Measurements from ENCODE around the gene PRKCA. TPM values are rescaled to one million over a fixed set of nuclear protein-coding genes. Genes with fewer than 3 reads are reported as not detected.

The PRKCA gene
- total and polyA plus RNA-seq, 9 donors = 9.1 to 67.6 (median 37.2) TPM

- Histone ChIP-seq H3K27ac (no peak overlapping the region), H3K4me3 (no peak overlapping the region), H3K36me3 (no peaks in the 10 kb centered on the region), H3K9me3 (no peaks in the 10 kb centered on the region), H3K4me1 (ENCODE audit: insufficient read depth) (peaks cover 3% of the 10 kb centered on the region), H3K27me3 (no peaks in the 10 kb centered on the region)
- 79 to 87% (median 81%) methylated on average over 4 of the region's 4 CpGs for WGBS, 3 donors
- intact Hi-C loops (cut with DNase I) = no loop called here
- TF ChIP-seq POLR2A (IDR thresholded peaks at IDR 0.05) = no peak
- TF ChIP-seq, protein P1, sequence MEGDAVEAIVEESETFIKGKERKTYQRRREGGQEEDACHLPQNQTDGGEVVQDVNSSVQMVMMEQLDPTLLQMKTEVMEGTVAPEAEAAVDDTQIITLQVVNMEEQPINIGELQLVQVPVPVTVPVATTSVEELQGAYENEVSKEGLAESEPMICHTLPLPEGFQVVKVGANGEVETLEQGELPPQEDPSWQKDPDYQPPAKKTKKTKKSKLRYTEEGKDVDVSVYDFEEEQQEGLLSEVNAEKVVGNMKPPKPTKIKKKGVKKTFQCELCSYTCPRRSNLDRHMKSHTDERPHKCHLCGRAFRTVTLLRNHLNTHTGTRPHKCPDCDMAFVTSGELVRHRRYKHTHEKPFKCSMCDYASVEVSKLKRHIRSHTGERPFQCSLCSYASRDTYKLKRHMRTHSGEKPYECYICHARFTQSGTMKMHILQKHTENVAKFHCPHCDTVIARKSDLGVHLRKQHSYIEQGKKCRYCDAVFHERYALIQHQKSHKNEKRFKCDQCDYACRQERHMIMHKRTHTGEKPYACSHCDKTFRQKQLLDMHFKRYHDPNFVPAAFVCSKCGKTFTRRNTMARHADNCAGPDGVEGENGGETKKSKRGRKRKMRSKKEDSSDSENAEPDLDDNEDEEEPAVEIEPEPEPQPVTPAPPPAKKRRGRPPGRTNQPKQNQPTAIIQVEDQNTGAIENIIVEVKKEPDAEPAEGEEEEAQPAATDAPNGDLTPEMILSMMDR (IDR thresholded peaks at IDR 0.05) = no peak
- no peak for TF ChIP-seq EP300 (IDR thresholded peaks at IDR 0.05)
- no peak for DNase-seq
Observed at GRCh38 chr17:66655861-66656260, 353.4 kb downstream of the PRKCA start.

GRCh38 chr17:66661411-66662256 is 359.2 kb downstream of the PRKCA start:
- TF ChIP-seq POLR2A (IDR thresholded peaks at IDR 0.05) (no peak), EP300 (IDR thresholded peaks at IDR 0.05) (no peak)
- TF ChIP-seq, protein P1 (IDR thresholded peaks at IDR 0.05) = no peak

DNA sequence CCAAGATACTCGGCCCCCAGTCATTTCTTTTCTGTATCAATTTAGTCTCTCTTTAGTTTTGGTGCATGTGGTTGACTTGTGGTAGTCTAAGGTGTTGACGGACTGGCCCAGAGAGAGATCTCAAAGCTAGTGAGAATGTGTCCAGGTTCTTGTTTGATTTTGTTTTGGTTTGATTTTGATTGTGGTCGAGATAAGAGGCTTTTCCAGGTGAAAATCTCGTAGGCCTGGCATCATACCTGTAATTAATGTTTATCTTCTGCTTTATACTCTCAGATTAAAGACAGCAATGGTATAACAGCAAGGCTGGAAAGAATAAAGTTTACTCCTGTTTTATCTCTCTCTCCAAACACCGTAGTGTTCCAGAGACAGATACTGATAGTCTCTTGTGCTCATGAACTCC is 360.1 kb downstream of the PRKCA start:
- no peak overlapping the region for H3K27ac ChIP-seq
- DNase-seq = no peak
- no peaks in the 10 kb centered on the region for H3K27me3 ChIP-seq
- H3K4me1 ChIP-seq (ENCODE audit: insufficient read depth) = no peaks in the 10 kb centered on the region
- no peaks in the 10 kb centered on the region for H3K9me3 ChIP-seq
- no peak overlapping the region for H3K4me3 ChIP-seq
- no peaks in the 10 kb centered on the region for H3K36me3 ChIP-seq
- intact Hi-C loops (cut with DNase I) = loop anchor here in 1 of 4 donors (10.0 kb wide), 1 partner anchor 388 kb away; no protein-coding TSS in a partner anchor
- TF ChIP-seq POLR2A (IDR thresholded peaks at IDR 0.05) (no peak), EP300 (IDR thresholded peaks at IDR 0.05) (no peak)
- TF ChIP-seq, protein P1 (IDR thresholded peaks at IDR 0.05) = no peak
- WGBS, 3 donors = 77 to 86% (median 79%) methylated on average over 5 of the region's 5 CpGs

More at GRCh38 chr17:66661411-66662256, 359.2 kb downstream of the PRKCA start:
- H3K36me3 ChIP-seq = no peaks in the 10 kb centered on the region
- H3K27me3 ChIP-seq = no peaks in the 10 kb centered on the region
- 84 to 91% (median 90%) methylated on average over 13 of the region's 13 CpGs for WGBS, 3 donors
- no peaks in the 10 kb centered on the region for H3K4me1 ChIP-seq (ENCODE audit: insufficient read depth)
- no peak overlapping the region for H3K27ac ChIP-seq
- intact Hi-C loops (cut with DNase I) = loop anchor here in 1 of 4 donors (10.0 kb wide), 1 partner anchor 387 kb away; no protein-coding TSS in a partner anchor
- no peak for DNase-seq
- H3K9me3 ChIP-seq = no peaks in the 10 kb centered on the region
- H3K4me3 ChIP-seq = no peak overlapping the region

DNA sequence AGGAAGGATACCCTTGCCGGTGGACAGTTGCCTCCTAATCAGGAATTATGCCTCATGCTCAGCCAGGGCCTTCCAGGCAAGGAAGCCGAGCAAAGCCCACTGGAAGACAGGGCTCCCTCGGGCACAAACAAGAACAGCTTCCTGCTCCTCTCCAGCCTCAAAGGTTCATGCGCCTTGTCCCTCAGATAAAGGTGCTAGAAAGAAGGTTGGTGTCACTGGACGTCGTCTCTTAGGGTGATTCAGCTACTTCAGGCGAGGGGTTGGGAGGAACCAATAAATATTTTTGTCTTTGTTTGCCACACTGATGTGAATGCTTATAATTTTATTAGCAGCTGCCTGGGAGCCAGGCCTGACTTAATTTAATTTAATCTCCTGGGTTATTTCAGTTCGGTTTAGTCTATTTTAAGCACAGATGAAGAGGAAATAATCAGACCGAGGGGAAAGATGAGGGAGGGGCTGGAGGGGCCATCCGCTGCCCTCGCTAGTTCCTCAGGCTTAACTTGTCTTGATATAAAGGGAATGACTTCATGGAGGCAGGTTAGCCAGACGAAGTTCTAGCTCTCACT is 360.7 kb downstream of the PRKCA start:
- WGBS, 3 donors = 69 to 75% (median 72%) methylated on average over 12 of the region's 12 CpGs
- H3K9me3 ChIP-seq = no peaks in the 10 kb centered on the region
- TF ChIP-seq, protein P1 (IDR thresholded peaks at IDR 0.05) = no peak
- TF ChIP-seq EP300 (IDR thresholded peaks at IDR 0.05) = no peak
- no peak for TF ChIP-seq POLR2A (IDR thresholded peaks at IDR 0.05)
- no peaks in the 10 kb centered on the region for H3K4me1 ChIP-seq (ENCODE audit: insufficient read depth)
- H3K4me3 ChIP-seq = no peak overlapping the region
- no peak overlapping the region for H3K27ac ChIP-seq
- H3K36me3 ChIP-seq = no peaks in the 10 kb centered on the region
- H3K27me3 ChIP-seq = no peaks in the 10 kb centered on the region
- intact Hi-C loops (cut with DNase I) = loop anchor here in 1 of 4 donors (10.0 kb wide), 1 partner anchor 388 kb away; no protein-coding TSS in a partner anchor
- no peak for DNase-seq

Data from ovary (tissue), 9 donors.